ENCODE measurements around the gene RAD51B. TPM values are rescaled to one million over a fixed set of nuclear protein-coding genes. Genes with fewer than 3 reads are reported as not detected.
"Not testable (repeated sequence)": the region's sequence is repeated elsewhere in the genome, so short reads cannot be mapped to it uniquely, and the experiment has no call there.

Gene RAD51B
- total RNA-seq, 1 experiment from 2014 or later, result 14.2 TPM

- no peak for TF ChIP-seq STAT6 (CRISPR knock-in tag; conservative IDR thresholded peaks at IDR 0.05; ENCODE audit: low read depth)
These were observed 362.9 kb downstream of the RAD51B start (continued) for GRCh38 chr14:68182492-68182891.

DNA sequence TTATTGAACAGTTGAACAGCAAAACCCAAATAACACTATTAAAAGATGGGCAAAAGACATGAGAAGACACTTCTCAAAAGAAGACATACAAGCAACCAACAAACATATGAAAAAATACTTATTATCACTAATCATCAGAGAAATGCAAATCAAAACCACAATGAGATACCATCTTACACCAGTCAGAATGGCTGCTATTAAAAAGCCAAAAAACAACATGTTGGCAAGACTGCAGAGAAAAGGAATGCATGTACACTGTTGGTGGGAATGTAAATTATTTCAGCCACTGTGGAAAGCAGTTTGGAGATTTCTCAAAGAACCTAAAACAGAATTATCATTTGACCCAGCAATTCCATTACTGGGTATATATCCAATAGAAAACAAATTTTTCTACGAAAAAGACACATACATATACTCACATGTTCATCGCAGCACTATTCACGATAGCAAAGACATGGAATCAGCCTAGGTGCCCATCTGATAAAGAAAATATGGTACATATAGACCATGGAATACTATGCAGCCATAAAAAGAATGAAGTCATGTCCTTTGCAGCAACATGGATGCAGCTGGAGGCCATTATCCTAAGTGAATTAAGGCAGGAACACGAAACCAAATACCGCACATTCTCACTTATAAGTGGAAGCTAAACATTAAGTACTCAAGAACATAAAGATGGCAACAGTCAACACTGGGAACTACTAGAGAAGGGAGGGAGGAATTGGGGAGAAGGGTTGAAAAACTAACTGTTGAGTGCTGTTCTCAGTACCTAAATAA is 367.1 kb downstream of the RAD51B start:
- ATAC-seq; POLR2A ChIA-PET; H3K27ac Mint-ChIP-seq; H3K27me3 Mint-ChIP-seq (ENCODE audit: low read depth); DNase-seq (ENCODE audit: low spot score); H3K9me3 Mint-ChIP-seq; H3K4me3 Mint-ChIP-seq; CTCF ChIA-PET; H3K36me3 Mint-ChIP-seq: not testable (repeated sequence)
- H3K4me1 Mint-ChIP-seq, result peaks cover 13% of the 10 kb centered on the region

- no peak overlapping the region for H3K4me3 Mint-ChIP-seq
- ChIA-PET CTCF (no interaction called here), POLR2A (no interaction called here)
- no peak for DNase-seq (ENCODE audit: low spot score)
- H3K36me3 Mint-ChIP-seq, result no peaks in the 10 kb centered on the region
- no peaks in the 10 kb centered on the region; the same call in 1 of the 2 replicates for H3K9me3 Mint-ChIP-seq
- ATAC-seq, result no peak
- peaks cover 18% of the 10 kb centered on the region for H3K4me1 Mint-ChIP-seq
- peak overlapping the region; percentile 83 for H3K27ac Mint-ChIP-seq
- TF ChIP-seq STAT6 (CRISPR knock-in tag; conservative IDR thresholded peaks at IDR 0.05; ENCODE audit: low read depth), result no peak
- TF ChIP-seq ESRRA (CRISPR knock-in tag; IDR thresholded peaks at IDR 0.05; ENCODE audit: borderline replicate concordance), result no peak
- TF ChIP-seq ZNF263 (CRISPR knock-in tag; IDR thresholded peaks at IDR 0.05; ENCODE audit: low read depth), result no peak
- no peak for TF ChIP-seq MAX (CRISPR knock-in tag; IDR thresholded peaks at IDR 0.05)
- TF ChIP-seq, protein P1, sequence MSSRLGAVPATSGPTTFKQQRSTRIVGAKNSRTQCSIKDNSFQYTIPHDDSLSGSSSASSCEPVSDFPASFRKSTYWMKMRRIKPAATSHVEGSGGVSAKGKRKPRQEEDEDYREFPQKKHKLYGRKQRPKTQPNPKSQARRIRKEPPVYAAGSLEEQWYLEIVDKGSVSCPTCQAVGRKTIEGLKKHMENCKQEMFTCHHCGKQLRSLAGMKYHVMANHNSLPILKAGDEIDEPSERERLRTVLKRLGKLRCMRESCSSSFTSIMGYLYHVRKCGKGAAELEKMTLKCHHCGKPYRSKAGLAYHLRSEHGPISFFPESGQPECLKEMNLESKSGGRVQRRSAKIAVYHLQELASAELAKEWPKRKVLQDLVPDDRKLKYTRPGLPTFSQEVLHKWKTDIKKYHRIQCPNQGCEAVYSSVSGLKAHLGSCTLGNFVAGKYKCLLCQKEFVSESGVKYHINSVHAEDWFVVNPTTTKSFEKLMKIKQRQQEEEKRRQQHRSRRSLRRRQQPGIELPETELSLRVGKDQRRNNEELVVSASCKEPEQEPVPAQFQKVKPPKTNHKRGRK (CRISPR knock-in tag; IDR thresholded peaks at IDR 0.05; ENCODE audit: borderline replicate concordance), result no peak
- TF ChIP-seq ZBTB43 (CRISPR knock-in tag; IDR thresholded peaks at IDR 0.05), result no peak
- TF ChIP-seq RELA (CRISPR knock-in tag; IDR thresholded peaks at IDR 0.05; ENCODE audit: borderline replicate concordance), result no peak
- TF ChIP-seq ZNF396 (CRISPR knock-in tag; IDR thresholded peaks at IDR 0.05; ENCODE audit: borderline replicate concordance), result no peak
- no peak for TF ChIP-seq ZNF317 (CRISPR knock-in tag; IDR thresholded peaks at IDR 0.05; ENCODE audit: borderline replicate concordance, low read depth)
- no peaks in the 10 kb centered on the region for H3K27me3 Mint-ChIP-seq (ENCODE audit: low read depth)
These were observed 368.6 kb downstream of the RAD51B start for GRCh38 chr14:68188174-68188573.

GRCh38 chr14:68190032-68190431 is 370.5 kb downstream of the RAD51B start:
- ChIA-PET POLR2A (no interaction called here), CTCF (no interaction called here)

More at GRCh38 chr14:68190032-68190431, 370.5 kb downstream of the RAD51B start:
- DNase-seq (ENCODE audit: low spot score) (no peak), ATAC-seq (no peak)
- Mint-ChIP-seq H3K4me1 (peaks cover 36% of the 10 kb centered on the region), H3K27me3 (ENCODE audit: low read depth) (no peaks in the 10 kb centered on the region), H3K9me3 (no peaks in the 10 kb centered on the region; the same call in 1 of the 2 replicates), H3K4me3 (no peak overlapping the region), H3K36me3 (no peaks in the 10 kb centered on the region), H3K27ac (no peak overlapping the region)
- TF ChIP-seq, protein P2, sequence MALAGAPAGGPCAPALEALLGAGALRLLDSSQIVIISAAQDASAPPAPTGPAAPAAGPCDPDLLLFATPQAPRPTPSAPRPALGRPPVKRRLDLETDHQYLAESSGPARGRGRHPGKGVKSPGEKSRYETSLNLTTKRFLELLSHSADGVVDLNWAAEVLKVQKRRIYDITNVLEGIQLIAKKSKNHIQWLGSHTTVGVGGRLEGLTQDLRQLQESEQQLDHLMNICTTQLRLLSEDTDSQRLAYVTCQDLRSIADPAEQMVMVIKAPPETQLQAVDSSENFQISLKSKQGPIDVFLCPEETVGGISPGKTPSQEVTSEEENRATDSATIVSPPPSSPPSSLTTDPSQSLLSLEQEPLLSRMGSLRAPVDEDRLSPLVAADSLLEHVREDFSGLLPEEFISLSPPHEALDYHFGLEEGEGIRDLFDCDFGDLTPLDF (CRISPR knock-in tag; IDR thresholded peaks at IDR 0.05), result no peak
- TF ChIP-seq MYBL2 (CRISPR knock-in tag; IDR thresholded peaks at IDR 0.05) (no peak), NFE2L1 (CRISPR knock-in tag; IDR thresholded peaks at IDR 0.05) (no peak)
